Activated CD4-positive, alpha-beta T cell treated with anti-CD3 and anti-CD28 coated beads for 48 hours (primary cell): ENCODE data around the gene RCAN3.
"Not testable (repeated sequence)": the region's sequence is repeated elsewhere in the genome, so short reads cannot be mapped to it uniquely, and the experiment has no call there.

Experiments
- DNase-seq: peaks from one replicate; pipeline ENCODE4 v3.0.0-alpha.2; 2020

RCAN3 gene

GRCh38 chr1:24514946-24515345 lies 12.3 kb downstream of the RCAN3 start:
- no peak for DNase-seq

GRCh38 chr1:24515671-24516209 lies 13.1 kb downstream of the RCAN3 start:
- DNase-seq = not testable (repeated sequence)

- no peak for DNase-seq
These were observed 13.9 kb downstream of the RCAN3 start for GRCh38 chr1:24516506-24516905.

DNA sequence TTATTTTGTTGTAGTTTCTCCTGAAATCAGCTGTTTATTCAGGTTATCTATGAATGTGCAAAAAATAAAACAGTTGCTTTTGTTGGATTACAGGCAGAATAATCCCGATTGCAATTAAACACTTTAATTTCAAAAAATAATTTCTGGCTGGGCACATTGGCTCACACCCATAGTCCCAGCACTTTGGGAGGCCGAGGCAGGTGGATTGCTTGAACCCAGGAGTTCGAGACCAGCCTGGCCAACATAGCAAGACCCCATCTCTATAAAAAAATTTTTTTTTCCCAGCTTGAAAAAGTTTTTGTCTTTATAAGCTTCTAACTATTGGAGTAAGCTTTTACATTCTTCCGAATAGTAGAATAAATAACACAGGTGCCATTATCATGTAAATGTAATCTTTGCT lies 15.3 kb downstream of the RCAN3 start:
- DNase-seq = no peak

GRCh38 chr1:24520282-24520681 lies 17.6 kb downstream of the RCAN3 start:
- not testable (repeated sequence) for DNase-seq

- DNase-seq = no peak
These were observed 23.0 kb downstream of the RCAN3 start for GRCh38 chr1:24525606-24526005.

DNA sequence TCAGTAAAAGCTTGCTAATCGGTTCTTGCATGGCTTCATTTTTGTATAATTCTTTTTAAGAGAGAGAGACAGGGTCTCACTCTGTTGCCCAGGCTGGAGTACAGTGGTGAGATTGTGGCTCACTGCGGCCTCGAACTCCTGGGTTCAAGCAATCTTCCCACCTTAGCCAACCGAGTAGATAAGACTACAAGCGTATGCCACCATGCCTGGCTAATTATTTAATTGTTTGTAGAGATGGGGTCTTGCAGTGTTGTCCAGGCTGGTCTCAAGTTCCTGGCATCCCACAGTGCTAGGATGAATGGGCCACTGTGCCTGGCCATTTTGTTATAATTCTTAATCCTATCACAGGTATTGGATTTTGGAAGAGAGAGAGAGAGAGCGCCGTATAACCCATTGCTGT lies 23.4 kb downstream of the RCAN3 start:
- DNase-seq = no peak

GRCh38 chr1:24526940-24527542 lies 24.4 kb downstream of the RCAN3 start:
- peak; percentile 68 for DNase-seq

DNA sequence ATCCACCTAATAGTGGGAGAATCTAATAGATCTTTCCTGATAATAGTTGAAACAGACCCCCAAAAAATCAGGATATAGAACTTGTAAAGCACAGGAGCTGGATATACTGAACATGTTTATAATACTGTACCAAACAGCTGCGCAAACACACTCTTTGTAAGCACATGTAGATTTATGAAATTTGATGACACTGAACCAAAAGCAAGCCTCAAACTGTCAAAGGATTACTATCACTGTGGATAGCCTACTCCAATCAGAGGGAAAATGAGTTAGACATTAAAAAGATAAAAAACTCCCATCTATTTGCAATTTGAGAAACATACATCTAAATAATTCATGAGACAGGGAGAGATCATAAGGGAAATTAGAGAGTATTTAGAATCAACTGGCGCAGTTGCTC lies 26.1 kb downstream of the RCAN3 start:
- DNase-seq = no peak

DNA sequence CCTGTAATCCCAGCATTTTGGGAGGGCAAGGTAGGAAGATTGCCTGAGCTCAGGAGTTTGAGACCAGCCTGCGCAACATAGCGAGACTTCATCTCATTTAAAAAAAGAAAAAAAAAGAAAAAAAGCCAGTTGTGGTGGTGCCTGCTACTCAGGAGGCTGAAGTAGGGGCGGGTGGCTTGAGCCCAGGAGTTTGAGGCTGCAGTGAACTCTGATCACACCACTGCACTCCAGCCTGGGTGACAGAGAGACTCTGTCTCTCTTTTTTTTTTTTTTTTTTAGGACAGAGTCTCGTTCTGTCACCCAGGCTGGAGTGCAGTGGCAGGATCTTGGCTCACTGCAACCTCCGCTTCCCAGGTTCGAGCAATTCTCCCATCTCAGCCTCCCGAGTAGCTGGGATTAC lies 26.7 kb downstream of the RCAN3 start:
- DNase-seq = not testable (repeated sequence)

DNA sequence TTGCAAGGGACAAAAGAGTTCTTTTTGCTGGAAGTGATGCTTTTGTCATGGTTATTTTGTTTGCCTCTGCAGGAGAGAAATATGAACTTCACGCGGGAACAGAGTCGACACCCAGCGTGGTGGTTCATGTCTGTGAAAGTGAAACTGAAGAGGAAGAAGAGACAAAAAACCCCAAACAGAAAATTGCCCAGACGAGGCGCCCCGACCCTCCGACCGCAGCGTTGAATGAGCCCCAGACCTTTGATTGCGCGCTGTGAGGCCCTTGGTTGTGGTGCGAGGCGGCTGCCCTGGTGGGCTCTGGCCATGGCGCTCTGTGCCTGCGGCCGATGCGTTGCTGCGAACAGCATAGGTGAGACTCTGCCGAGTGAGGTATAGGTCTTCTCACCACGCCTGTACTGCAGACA lies 32.4 kb downstream of the RCAN3 start:
- peak; percentile 80 for DNase-seq

- DNase-seq = no peak
These were observed 33.1 kb downstream of the RCAN3 start for GRCh38 chr1:24535778-24536177.

DNA sequence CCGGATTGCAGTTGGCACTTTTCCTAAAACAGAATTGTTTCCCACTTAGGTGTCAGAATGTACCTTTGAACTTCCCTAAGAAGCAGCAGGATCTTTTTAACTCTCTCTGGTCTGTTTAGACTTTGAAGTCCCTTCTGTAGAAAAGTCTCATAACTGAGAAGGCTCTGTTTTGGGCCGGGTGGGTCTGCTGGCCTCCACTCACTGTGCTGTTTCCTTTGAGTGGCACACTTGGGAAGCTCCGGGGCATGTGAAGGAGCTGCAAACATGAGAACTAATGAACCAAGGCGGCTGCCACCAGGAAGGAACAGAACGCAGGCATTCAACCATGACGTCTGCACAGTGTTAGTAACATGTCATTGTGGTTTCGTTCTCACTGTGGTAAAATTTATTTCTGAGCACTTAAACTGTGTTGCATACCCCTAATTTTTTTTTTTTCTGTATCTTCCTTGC lies 33.8 kb downstream of the RCAN3 start:
- DNase-seq = peak; percentile 76

GRCh38 chr1:24540051-24540905 lies 37.6 kb downstream of the RCAN3 start:
- DNase-seq = peak; percentile 57

DNA sequence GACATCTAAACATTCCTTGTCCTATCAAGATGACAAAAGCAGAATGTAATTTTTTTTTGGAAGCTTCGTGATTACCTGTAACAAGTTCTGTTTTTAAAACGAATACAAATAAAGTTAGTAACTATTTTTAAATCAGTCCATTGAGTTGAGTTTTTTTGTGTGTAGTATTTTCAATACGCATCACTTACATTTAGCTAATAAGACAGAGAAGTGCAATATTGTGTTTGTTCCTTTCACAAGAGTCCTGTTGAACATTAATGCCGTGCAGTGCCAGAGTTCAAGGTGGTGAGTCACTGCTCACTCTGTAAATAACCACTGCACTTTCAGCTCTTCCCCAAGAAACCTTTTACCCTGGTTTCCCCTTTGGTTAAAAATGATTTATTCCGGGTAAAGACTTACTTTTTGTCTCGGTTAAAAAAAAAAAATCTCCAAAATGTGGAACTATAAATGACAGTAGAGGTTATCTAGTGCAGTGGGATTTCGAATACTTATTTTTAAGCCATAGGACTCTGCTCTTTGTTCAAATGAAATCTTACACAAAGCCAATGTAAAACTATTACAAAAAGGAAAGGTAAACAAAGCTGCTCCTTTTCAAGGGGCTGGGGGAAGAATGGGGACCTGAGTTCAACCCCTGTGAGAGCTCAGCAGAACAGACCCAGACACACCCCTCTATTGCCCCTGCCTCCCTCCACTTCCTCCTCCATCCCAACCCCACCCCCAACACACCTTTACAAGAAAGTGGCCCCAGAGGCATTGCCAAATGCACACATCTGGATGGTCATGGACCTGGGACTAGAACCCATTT lies 38.5 kb downstream of the RCAN3 start:
- DNase-seq = peak; percentile 38

DNA sequence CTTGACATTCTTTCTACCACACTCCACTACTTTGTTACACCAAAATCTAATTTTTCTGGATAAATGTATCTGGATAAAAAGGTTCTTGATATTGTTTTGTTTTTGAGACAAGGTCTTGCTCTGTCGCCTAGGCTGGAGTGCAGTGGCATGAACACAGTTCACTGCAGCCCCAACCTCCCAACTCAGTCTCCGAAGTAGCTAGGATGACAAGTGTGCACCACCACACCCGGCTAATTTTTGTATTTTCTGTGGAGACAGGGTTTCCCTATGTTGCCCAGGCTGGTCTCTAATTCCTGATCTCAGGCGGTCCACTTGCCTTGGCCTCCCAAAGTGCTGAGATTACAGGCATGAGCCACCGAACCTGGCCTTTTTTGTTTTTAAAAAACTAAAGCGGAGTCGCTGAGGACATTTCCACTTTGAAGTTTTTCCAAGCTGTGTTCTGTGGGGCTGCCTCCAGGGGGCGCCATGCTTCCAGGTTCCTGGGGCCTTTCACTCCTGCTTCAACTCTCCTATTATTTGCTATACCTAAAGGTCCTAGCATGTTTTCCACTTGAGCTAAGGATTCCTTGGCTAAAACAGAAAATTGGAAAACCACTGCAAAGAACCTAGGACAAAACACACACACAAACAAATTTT lies 39.2 kb downstream of the RCAN3 start:
- DNase-seq = peak; percentile 53

- DNase-seq = no peak
These were observed 41.6 kb downstream of the RCAN3 start for GRCh38 chr1:24544239-24544638.

GRCh38 chr1:24545662-24546061 lies 43.0 kb downstream of the RCAN3 start:
- no peak for DNase-seq

- no peak for DNase-seq
These were observed 44.6 kb downstream of the RCAN3 start for GRCh38 chr1:24547195-24547594.

- no peak for DNase-seq
These were observed 45.4 kb downstream of the RCAN3 start for GRCh38 chr1:24548070-24548469.

GRCh38 chr1:24549210-24549609 lies 46.6 kb downstream of the RCAN3 start:
- DNase-seq = not testable (repeated sequence)

DNA sequence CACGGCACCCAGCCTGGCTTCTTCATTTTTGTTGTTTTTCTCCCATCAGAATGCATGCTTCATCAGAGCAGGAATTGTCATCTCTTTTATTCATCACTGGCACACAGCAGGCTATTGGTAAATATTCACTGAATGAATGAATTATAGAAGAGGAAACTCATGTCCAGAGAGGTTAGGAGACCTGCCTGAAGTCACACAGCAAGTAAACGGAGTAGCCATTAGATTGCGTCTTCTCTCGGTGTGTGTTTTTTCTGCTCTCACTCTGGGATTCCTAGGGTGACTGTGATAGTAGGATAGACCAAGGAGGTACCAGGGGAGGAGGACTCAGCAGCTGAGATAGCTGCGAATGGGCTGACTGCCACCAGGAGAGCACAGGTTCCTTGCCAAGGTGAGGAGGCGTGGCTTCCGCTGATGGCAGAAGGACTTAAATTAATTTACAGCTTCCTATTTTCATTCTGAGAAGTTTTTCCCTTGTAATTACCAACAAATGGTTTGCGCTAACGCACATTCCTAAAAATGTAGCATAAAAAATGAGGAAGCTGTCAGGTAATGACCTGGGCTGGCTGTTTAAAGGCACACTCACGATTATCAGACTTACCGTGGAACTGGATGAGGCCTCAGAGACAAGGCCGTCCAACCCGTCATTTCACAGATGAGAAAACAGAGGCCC lies 48.8 kb downstream of the RCAN3 start:
- DNase-seq = no peak
